Mesenchymal stem cell (in vitro differentiated cells and primary cell): Measurements from ENCODE around the gene CLRN1.

Source experiments
- DNase-seq: peaks from one replicate; pipeline ENCODE4 v3.0.0-alpha.2; 2013
- H2AFZ ChIP-seq: one replicate; pipeline ENCODE4 v1.6.1; 2013; ENCODE audit warnings: low read depth, mild to moderate bottlenecking, control low read depth, inconsistent platforms, low read length, moderate library complexity
- H2AK5ac ChIP-seq: 2 replicates; pipeline ENCODE4 v1.6.1; 2013; ENCODE audit warnings: low read length, moderate library complexity, mild to moderate bottlenecking, inconsistent platforms; ENCODE audit not compliant: severe bottlenecking
- H2BK120ac ChIP-seq: one replicate; pipeline ENCODE4 v1.6.1; 2013; ENCODE audit warnings: low read depth, mild to moderate bottlenecking, inconsistent platforms, low read length, moderate library complexity
- H2BK12ac ChIP-seq, 2 experiments: one replicate each; pipeline ENCODE4 v1.6.1; 2013; ENCODE audit warnings: inconsistent platforms in 2 of 2, low read length in 2 of 2, mild to moderate bottlenecking in 2 of 2, moderate library complexity in 2 of 2, control low read depth in 1 of 2
- H2BK15ac ChIP-seq: one replicate; pipeline ENCODE4 v1.6.1; 2013; ENCODE audit warnings: mild to moderate bottlenecking, low read depth, inconsistent platforms; ENCODE audit not compliant: poor library complexity, severe bottlenecking
- H2BK5ac ChIP-seq: 2 replicates; pipeline ENCODE4 v1.6.1; 2013; ENCODE audit warnings: low read depth, mild to moderate bottlenecking, low read length, control low read depth, inconsistent platforms; ENCODE audit not compliant: poor library complexity, severe bottlenecking
- H3K14ac ChIP-seq, 2 experiments: one replicate each; pipeline ENCODE4 v1.6.1; 2013; ENCODE audit warnings: inconsistent platforms in 2 of 2, low read length in 2 of 2, control low read depth in 1 of 2, mild to moderate bottlenecking in 1 of 2, moderate library complexity in 1 of 2
- H3K18ac ChIP-seq, 2 experiments: one replicate each; pipeline ENCODE4 v1.6.1; 2013; ENCODE audit warnings: inconsistent platforms in 2 of 2, low read length in 2 of 2, control low read depth in 1 of 2, low read depth in 1 of 2, mild to moderate bottlenecking in 1 of 2
- H3K23ac ChIP-seq, 2 experiments: one replicate each; pipeline ENCODE4 v1.6.1; 2013; ENCODE audit warnings: inconsistent platforms in 2 of 2, low read length in 2 of 2, mild to moderate bottlenecking in 2 of 2, moderate library complexity in 2 of 2, control low read depth in 1 of 2
- H3K27ac ChIP-seq: 2 replicates; pipeline ENCODE4 v1.5.1; 2013; ENCODE audit warnings: mild to moderate bottlenecking, moderate library complexity, low read length, control low read depth, inconsistent platforms; ENCODE audit not compliant: poor library complexity, severe bottlenecking
- H3K27me3 ChIP-seq, 2 experiments: 2 replicates each; pipeline versions ENCODE4 v1.6.1 to v1.7.0; 2013; ENCODE audit warnings: low read length in 2 of 2, mild to moderate bottlenecking in 2 of 2, moderate library complexity in 2 of 2, control low read depth in 1 of 2, inconsistent platforms in 1 of 2; ENCODE audit not compliant: control insufficient read depth in 1 of 2, insufficient read depth in 1 of 2
- H3K36me3 ChIP-seq, 2 experiments: 2 replicates each; pipeline versions ENCODE4 v1.6.1 to v1.7.0; 2013; ENCODE audit warnings: low read length in 2 of 2, control low read depth in 1 of 2, inconsistent platforms in 1 of 2, low read depth in 1 of 2, mild to moderate bottlenecking in 1 of 2; ENCODE audit not compliant: insufficient read depth in 2 of 2, control insufficient read depth in 1 of 2
- H3K4ac ChIP-seq, 2 experiments: one replicate each; pipeline ENCODE4 v1.6.1; 2013; ENCODE audit warnings: inconsistent platforms in 2 of 2, low read length in 2 of 2, mild to moderate bottlenecking in 2 of 2, moderate library complexity in 2 of 2, control low read depth in 1 of 2, low read depth in 1 of 2
- H3K4me1 ChIP-seq: 2 replicates; pipeline ENCODE4 v1.6.1; 2013; ENCODE audit warnings: low read depth, low read length, control low read depth; ENCODE audit not compliant: control insufficient read depth, insufficient read depth
- H3K4me2 ChIP-seq: 2 replicates; pipeline ENCODE4 v1.6.1; 2013; ENCODE audit warnings: low read length, mild to moderate bottlenecking, inconsistent platforms; ENCODE audit not compliant: poor library complexity, severe bottlenecking
- H3K4me3 ChIP-seq, 2 experiments: 2 replicates each; pipeline versions ENCODE4 v1.5.1 to v1.7.0; 2013; ENCODE audit warnings: low read length in 2 of 2, mild to moderate bottlenecking in 2 of 2, control low read depth in 1 of 2, low read depth in 1 of 2; ENCODE audit not compliant: insufficient read depth in 1 of 2
- H3K79me1 ChIP-seq: replicated peaks from 2 replicates; pipeline ENCODE4 v1.6.1; 2013; ENCODE audit warnings: mild to moderate bottlenecking, control low read depth, low read length, inconsistent platforms; ENCODE audit not compliant: poor library complexity, severe bottlenecking
- H3K9ac ChIP-seq: 2 replicates; pipeline ENCODE4 v1.7.0; 2013; ENCODE audit warnings: mild to moderate bottlenecking, low read length, moderate library complexity
- H3K9me3 ChIP-seq: 2 replicates; pipeline ENCODE4 v1.7.0; 2013; ENCODE audit warnings: mild to moderate bottlenecking, low read length; ENCODE audit not compliant: control insufficient read depth
- H4K8ac ChIP-seq: one replicate; pipeline ENCODE4 v1.6.1; 2013; ENCODE audit warnings: inconsistent platforms, mild to moderate bottlenecking, low read length, moderate library complexity
- H4K91ac ChIP-seq: one replicate; pipeline ENCODE4 v1.6.1; 2013; ENCODE audit warnings: mild to moderate bottlenecking, low read length, inconsistent platforms
- WGBS: methylation state at CpG from one replicate; pipeline ENCODE4 v1.1.7; 2013; ENCODE audit warnings: mixed read lengths; 5-methylcytosine and 5-hydroxymethylcytosine counted together

The CLRN1 gene

DNA sequence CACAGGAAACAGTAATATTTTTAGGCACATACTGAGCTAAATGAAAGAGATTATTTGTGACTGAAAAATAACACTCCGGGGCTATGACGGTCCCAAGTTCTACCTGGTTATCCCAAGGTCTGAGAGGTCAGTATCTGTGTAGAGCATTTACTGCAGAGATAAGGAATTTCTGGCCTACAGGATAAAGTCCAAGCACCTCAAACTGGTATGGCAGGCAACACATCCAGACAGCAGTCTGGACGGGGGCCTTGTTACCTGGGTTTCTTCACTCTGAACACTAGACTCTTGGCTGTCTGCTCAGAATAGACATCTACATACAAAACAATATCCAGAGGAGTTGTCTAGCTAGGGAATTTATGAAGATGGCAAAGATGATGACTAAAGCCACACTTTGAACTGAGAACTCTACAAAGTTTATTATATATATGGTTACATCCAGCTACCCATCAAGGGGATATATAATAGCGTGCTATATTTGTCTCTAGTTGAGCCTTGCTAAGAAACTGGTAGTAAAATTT is 42.0 kb upstream of the CLRN1 start:
- H2BK120ac ChIP-seq, result no peak overlapping the region
- no peak overlapping the region for H3K9ac ChIP-seq
- no peak overlapping the region for H2BK12ac ChIP-seq
- no peak overlapping the region for H4K8ac ChIP-seq
- H4K91ac ChIP-seq, result no peak overlapping the region
- no peak overlapping the region for H3K4me2 ChIP-seq
- H2AK5ac ChIP-seq, result no peak overlapping the region
- H3K14ac ChIP-seq, result no peak overlapping the region
- H2BK15ac ChIP-seq, result no peak overlapping the region
- no peak overlapping the region for H2AFZ ChIP-seq
- H3K23ac ChIP-seq, result no peak overlapping the region
- no peaks in the 10 kb centered on the region for H3K36me3 ChIP-seq
- no peaks in the 10 kb centered on the region for H3K79me1 ChIP-seq
- H3K18ac ChIP-seq, result no peak overlapping the region
- no peak overlapping the region for H2BK5ac ChIP-seq
- no peak overlapping the region for H3K4me3 ChIP-seq
- H3K4ac ChIP-seq, result no peak overlapping the region
- no peak for DNase-seq
- H3K4me1 ChIP-seq, result no peaks in the 10 kb centered on the region
- 90% methylated on average over 2 of the region's 4 CpGs for WGBS
- H3K9me3 ChIP-seq, result no peaks in the 10 kb centered on the region
- no peaks in the 10 kb centered on the region for H3K27me3 ChIP-seq
- H3K27ac ChIP-seq, result no peak overlapping the region

GRCh38 chr3:151012753-151013152 is 40.2 kb upstream of the CLRN1 start:
- Histone ChIP-seq H4K8ac (no peak overlapping the region), H3K4me3 (no peak overlapping the region), H2BK5ac (no peak overlapping the region), H2AK5ac (no peak overlapping the region), H3K36me3 (no peaks in the 10 kb centered on the region), H3K4me2 (no peak overlapping the region), H3K79me1 (no peaks in the 10 kb centered on the region), H4K91ac (no peak overlapping the region), H2BK15ac (no peak overlapping the region), H3K9ac (no peak overlapping the region), H3K27me3 (peaks cover 0 to 1% of the 10 kb centered on the region in 2 experiments), H3K23ac (no peak overlapping the region), H3K4ac (no peak overlapping the region), H2AFZ (no peak overlapping the region), H3K9me3 (no peaks in the 10 kb centered on the region), H3K4me1 (no peaks in the 10 kb centered on the region), H2BK12ac (no peak overlapping the region), H3K27ac (no peak overlapping the region), H3K14ac (no peak overlapping the region), H3K18ac (no peak overlapping the region), H2BK120ac (no peak overlapping the region)
- 93% methylated on average over 3 of the region's 3 CpGs for WGBS
- DNase-seq, result no peak

GRCh38 chr3:151011427-151011826 is 38.9 kb upstream of the CLRN1 start:
- H3K4me1 ChIP-seq, result no peaks in the 10 kb centered on the region
- no peak overlapping the region for H2AK5ac ChIP-seq
- no peak overlapping the region for H2BK12ac ChIP-seq
- H3K9me3 ChIP-seq, result no peaks in the 10 kb centered on the region
- no peak overlapping the region for H2BK15ac ChIP-seq
- no peak overlapping the region for H2BK120ac ChIP-seq
- no peak overlapping the region for H3K4ac ChIP-seq
- H3K14ac ChIP-seq, result no peak overlapping the region
- no peak overlapping the region for H3K4me2 ChIP-seq
- H3K27me3 ChIP-seq, result peaks cover 0 to 8% of the 10 kb centered on the region in 2 experiments
- H2BK5ac ChIP-seq, result no peak overlapping the region
- no peak overlapping the region for H4K8ac ChIP-seq
- no peak overlapping the region for H2AFZ ChIP-seq
- no peak overlapping the region for H3K18ac ChIP-seq
- H3K36me3 ChIP-seq, result no peaks in the 10 kb centered on the region
- 39% methylated on average over 4 of the region's 4 CpGs for WGBS
- no peaks in the 10 kb centered on the region for H3K79me1 ChIP-seq
- no peak overlapping the region for H3K23ac ChIP-seq
- H3K9ac ChIP-seq, result no peak overlapping the region
- DNase-seq, result peak; percentile 28
- H4K91ac ChIP-seq, result no peak overlapping the region
- no peak overlapping the region for H3K27ac ChIP-seq
- no peak overlapping the region for H3K4me3 ChIP-seq

GRCh38 chr3:151009981-151010380 is 37.5 kb upstream of the CLRN1 start:
- no peaks in the 10 kb centered on the region for H3K9me3 ChIP-seq
- 80% methylated on average over 4 of the region's 4 CpGs for WGBS
- no peak overlapping the region for H3K23ac ChIP-seq

More at GRCh38 chr3:151009981-151010380, 37.5 kb upstream of the CLRN1 start:
- H2BK5ac ChIP-seq, result no peak overlapping the region
- no peaks in the 10 kb centered on the region for H3K36me3 ChIP-seq
- no peak overlapping the region for H3K9ac ChIP-seq
- H3K4me3 ChIP-seq, result no peak overlapping the region
- no peak overlapping the region for H2BK120ac ChIP-seq
- H4K91ac ChIP-seq, result no peak overlapping the region
- no peak overlapping the region for H2BK15ac ChIP-seq
- H2BK12ac ChIP-seq, result no peak overlapping the region
- no peak overlapping the region for H2AK5ac ChIP-seq
- no peaks in the 10 kb centered on the region for H3K4me1 ChIP-seq
- no peak overlapping the region for H3K4me2 ChIP-seq
- no peak overlapping the region for H3K4ac ChIP-seq
- H3K14ac ChIP-seq, result no peak overlapping the region
- peaks cover 0 to 8% of the 10 kb centered on the region in 2 experiments for H3K27me3 ChIP-seq
- H3K18ac ChIP-seq, result no peak overlapping the region
- no peak for DNase-seq
- no peaks in the 10 kb centered on the region for H3K79me1 ChIP-seq
- H4K8ac ChIP-seq, result no peak overlapping the region
- H3K27ac ChIP-seq, result no peak overlapping the region
- H2AFZ ChIP-seq, result no peak overlapping the region
